ENCODE data around the gene UGT1A10. TPM values are rescaled to one million over a fixed set of nuclear protein-coding genes. Genes with fewer than 3 reads are reported as not detected.
A peak's percentile ranks its signal among the peaks of the same experiment; 100 is the strongest.

UGT1A10 gene
- total RNA-seq, 1 donor from 2014 or later, result not detected

DNA sequence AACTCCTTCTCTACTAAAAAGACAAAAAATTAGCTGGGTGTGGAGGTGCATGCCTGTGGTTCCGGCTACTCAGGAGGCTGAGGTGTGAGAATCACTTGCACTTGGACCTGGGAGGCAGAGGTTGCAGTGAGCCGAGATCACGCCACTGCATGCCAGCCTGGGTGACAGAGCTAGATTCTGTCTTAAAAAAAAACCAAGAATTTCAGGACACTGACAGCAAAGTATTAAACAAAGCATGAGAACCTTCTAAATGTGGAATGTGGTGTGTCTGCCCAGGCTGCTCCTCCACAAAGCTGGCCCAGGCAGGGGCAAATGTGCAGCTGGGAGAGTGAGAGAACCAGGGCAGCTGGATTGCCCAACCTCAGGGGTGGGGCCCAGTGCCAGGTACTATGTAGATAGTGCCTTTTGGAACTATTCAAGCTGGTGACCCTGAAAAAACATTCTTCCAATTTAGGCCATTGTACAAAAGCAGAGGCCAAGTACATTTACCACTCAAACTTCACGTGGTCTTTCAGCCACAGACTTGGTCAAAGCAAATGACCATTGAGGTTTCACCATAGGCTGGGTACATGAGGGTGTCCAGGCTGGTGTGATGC, 69.8 kb downstream of the UGT1A10 start:
- Mint-ChIP-seq H3K9me3 (no peaks in the 10 kb centered on the region), H3K4me1 (ENCODE audit: unreplicated experiment) (no peaks in the 10 kb centered on the region), H3K4me3 (no peak overlapping the region), H3K36me3 (no peaks in the 10 kb centered on the region), H3K27me3 (peaks cover 12% of the 10 kb centered on the region), H3K27ac (no peak overlapping the region)
- TF ChIP-seq, protein P1, sequence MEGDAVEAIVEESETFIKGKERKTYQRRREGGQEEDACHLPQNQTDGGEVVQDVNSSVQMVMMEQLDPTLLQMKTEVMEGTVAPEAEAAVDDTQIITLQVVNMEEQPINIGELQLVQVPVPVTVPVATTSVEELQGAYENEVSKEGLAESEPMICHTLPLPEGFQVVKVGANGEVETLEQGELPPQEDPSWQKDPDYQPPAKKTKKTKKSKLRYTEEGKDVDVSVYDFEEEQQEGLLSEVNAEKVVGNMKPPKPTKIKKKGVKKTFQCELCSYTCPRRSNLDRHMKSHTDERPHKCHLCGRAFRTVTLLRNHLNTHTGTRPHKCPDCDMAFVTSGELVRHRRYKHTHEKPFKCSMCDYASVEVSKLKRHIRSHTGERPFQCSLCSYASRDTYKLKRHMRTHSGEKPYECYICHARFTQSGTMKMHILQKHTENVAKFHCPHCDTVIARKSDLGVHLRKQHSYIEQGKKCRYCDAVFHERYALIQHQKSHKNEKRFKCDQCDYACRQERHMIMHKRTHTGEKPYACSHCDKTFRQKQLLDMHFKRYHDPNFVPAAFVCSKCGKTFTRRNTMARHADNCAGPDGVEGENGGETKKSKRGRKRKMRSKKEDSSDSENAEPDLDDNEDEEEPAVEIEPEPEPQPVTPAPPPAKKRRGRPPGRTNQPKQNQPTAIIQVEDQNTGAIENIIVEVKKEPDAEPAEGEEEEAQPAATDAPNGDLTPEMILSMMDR (conservative IDR thresholded peaks at IDR 0.05), result no peak
- no peak for DNase-seq (ENCODE audit: extremely low spot score, unreplicated experiment)

DNA sequence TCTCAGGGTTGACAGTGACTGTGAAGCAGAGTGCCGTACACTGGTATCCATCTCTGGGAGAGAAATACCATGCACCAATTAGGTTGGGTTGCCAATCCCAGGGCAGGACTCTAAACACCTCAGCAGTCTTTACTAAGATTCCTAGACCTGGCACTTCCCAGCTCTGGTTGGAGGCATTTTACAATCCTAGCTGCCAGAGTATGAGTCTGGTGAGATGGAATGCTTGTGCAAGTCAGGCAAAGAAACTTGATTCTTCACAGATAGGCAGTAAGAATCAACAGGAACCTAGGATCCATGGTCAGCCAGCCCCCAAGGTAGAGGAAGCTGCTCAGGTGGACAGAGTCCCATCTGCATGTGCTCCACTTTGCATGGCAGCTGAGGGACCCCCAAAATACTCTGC, 70.5 kb downstream of the UGT1A10 start:
- no peak overlapping the region for H3K4me3 Mint-ChIP-seq
- peaks cover 17% of the 10 kb centered on the region for H3K27me3 Mint-ChIP-seq
- no peak overlapping the region for H3K27ac Mint-ChIP-seq
- H3K9me3 Mint-ChIP-seq, result no peaks in the 10 kb centered on the region
- H3K36me3 Mint-ChIP-seq, result no peaks in the 10 kb centered on the region
- no peaks in the 10 kb centered on the region for H3K4me1 Mint-ChIP-seq (ENCODE audit: unreplicated experiment)
- no peak for DNase-seq (ENCODE audit: extremely low spot score, unreplicated experiment)
- TF ChIP-seq, protein P1 (conservative IDR thresholded peaks at IDR 0.05), result no peak

DNA sequence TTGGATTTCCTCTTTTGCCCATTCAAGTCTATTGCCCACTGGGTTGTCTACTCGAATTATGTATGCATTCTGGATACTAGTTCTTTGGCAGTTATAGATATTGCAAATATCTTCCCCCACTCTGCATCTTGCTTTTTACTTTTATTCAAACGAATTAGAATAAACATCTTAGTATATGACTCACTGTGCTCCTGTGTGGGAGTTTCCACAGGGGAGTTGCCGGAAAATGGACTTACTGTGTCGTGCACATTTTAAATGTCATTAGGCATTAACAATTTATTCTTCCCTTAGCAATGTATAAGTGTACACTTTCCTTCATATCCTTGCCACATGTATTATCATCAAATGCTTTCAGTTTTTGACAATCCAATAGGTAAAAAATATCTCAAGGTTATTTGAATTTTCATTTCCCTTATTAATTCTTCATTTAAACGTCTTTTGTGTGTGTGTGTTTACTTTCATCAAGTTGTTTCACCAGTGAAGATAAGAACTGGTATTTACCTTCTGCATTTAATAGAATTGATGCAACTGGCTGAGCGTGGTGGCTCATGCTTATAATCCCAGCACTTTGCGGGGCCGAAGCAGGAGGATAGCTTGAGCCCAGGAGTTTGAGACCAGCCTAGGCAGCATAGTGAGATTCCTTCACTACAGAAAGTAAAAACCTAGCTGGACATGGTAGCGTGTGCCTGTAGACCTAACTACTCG, 71.8 kb downstream of the UGT1A10 start:
- H3K36me3 Mint-ChIP-seq, result no peaks in the 10 kb centered on the region
- no peak overlapping the region for H3K27ac Mint-ChIP-seq
- TF ChIP-seq, protein P1 (conservative IDR thresholded peaks at IDR 0.05), result no peak
- H3K9me3 Mint-ChIP-seq, result no peaks in the 10 kb centered on the region
- no peak for DNase-seq (ENCODE audit: extremely low spot score, unreplicated experiment)
- H3K27me3 Mint-ChIP-seq, result peaks cover 23% of the 10 kb centered on the region
- no peaks in the 10 kb centered on the region for H3K4me1 Mint-ChIP-seq (ENCODE audit: unreplicated experiment)
- no peak overlapping the region for H3K4me3 Mint-ChIP-seq

DNA sequence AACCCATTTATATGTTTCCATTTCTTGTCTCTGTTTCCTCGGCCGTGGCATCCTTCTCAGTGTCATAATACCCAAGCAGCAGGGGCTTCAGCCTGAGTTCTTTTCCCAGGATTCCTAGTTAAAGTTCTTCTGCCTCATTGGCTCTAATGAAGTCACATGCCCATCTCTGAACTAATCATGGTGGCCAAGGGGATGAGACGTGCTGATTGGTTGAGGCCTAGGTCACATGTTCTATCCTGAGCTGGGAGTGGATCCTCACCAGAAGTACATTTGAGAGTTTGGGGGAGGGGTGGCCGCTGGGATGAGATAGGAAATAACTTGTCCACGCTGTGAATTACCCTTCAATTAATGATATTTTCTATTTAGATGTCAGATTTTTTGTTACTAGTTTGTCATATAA, 72.7 kb downstream of the UGT1A10 start:
- DNase-seq (ENCODE audit: extremely low spot score, unreplicated experiment), result no peak
- Mint-ChIP-seq H3K4me3 (no peak overlapping the region), H3K27ac (no peak overlapping the region), H3K4me1 (ENCODE audit: unreplicated experiment) (no peaks in the 10 kb centered on the region), H3K27me3 (peaks cover 30% of the 10 kb centered on the region), H3K36me3 (no peaks in the 10 kb centered on the region), H3K9me3 (no peaks in the 10 kb centered on the region)
- TF ChIP-seq, protein P1 (conservative IDR thresholded peaks at IDR 0.05), result no peak

DNA sequence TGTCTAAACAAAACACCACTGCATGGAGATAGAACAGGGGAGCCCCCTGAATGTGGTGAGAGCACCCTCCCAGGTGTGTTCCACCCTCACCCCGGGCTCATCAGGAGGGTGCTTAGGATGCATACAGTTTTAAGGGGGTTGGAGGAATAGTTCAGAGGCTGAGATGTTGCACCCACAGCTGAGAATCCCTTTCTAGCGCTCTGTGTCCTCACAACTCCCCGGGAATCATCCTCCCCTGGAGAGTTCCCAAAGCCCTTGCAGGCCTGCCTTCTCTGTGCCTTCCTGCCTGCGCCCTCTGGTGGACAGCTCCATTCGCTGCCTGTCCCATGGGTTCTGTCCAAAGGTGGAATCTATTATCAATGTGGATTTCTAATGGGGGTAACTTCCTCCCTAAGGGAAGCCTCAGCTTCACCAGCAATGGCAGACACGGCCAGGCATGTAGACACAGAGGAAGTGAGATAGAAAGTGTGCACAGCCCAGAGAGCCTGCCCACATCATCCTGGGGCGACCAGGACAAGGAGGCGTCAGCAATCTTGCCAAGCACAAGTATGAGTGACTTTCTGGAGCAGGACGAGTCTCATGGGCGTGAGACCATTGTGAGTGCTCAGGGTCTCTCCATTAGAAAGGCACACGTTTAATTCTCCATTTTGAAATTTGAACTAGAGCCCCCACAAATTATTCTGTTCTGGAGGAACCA, 75.2 kb downstream of the UGT1A10 start:
- no peak overlapping the region for H3K4me3 Mint-ChIP-seq
- no peaks in the 10 kb centered on the region for H3K36me3 Mint-ChIP-seq
- DNase-seq (ENCODE audit: extremely low spot score, unreplicated experiment), result peak; percentile 79
- H3K9me3 Mint-ChIP-seq, result no peaks in the 10 kb centered on the region
- peaks cover 35% of the 10 kb centered on the region for H3K27me3 Mint-ChIP-seq
- no peaks in the 10 kb centered on the region for H3K4me1 Mint-ChIP-seq (ENCODE audit: unreplicated experiment)
- H3K27ac Mint-ChIP-seq, result no peak overlapping the region
- TF ChIP-seq, protein P1 (conservative IDR thresholded peaks at IDR 0.05), result peak; percentile 90
